HepG2 (cell line): ENCODE results near the gene FGD2. TPM values are rescaled to one million over a fixed set of nuclear protein-coding genes. Genes with fewer than 3 reads are reported as not detected.
A peak's percentile ranks its signal among the peaks of the same experiment; 100 is the strongest.
"Not testable (repeated sequence)": the region's sequence is repeated elsewhere in the genome, so short reads cannot be mapped to it uniquely, and the experiment has no call there.

Source experiments
- ATAC-seq: fragments of 200-7000 bp; cut with Tn5 transposase; 3 replicates; pipeline ENCODE4 v1.9.1; 2020; ENCODE audit warnings: mild to moderate bottlenecking, moderate library complexity
- BruUV-seq: library from RNA; stranded (reverse); fragments of 400-500 nt; replicated peaks from 2 replicates; lab custom pipeline; 2021; lab: Mats Ljungman, UMichigan
- CTCF ChIA-PET: fragments of 300-600 bp; formaldehyde crosslinking; extraction: SDS; loops from one replicate; lab custom pipeline; 2021; ENCODE audit warnings: low total read pairs, inconsistent platforms, low intra/inter-chr PET ratio; lab: Yijun Ruan, JAX
- POLR2A ChIA-PET: fragments of 350-600 bp; sonication (Branson Sonifier 250); formaldehyde crosslinking; loops from one replicate; lab custom pipeline; 2020; ENCODE audit warnings: antibody characterized with exemption, inconsistent platforms; lab: Yijun Ruan, JAX
- DNase-seq: peaks from one replicate; pipeline ENCODE4 v3.0.0-alpha.2; 2015; ENCODE audit warnings: low spot score
- FAIRE-seq: peaks from 3 replicates; lab custom pipeline; 2011; peaks lifted over from hg19 to GRCh38; lab: Jason Lieb, UNC
- H2AFZ ChIP-seq: one replicate; pipeline ENCODE4 v1.6.1; 2011; ENCODE audit warnings: low read length, inconsistent platforms
- H3K27ac ChIP-seq: fragments of 300-600 bp; 3 replicates; pipeline ENCODE4 v1.8.0; 2011; ENCODE audit warnings: mixed run types, mild to moderate bottlenecking, mixed read lengths, low read length, inconsistent platforms; ENCODE audit not compliant: insufficient read depth; ENCODE audit errors: extremely low read length
- H3K27me3 ChIP-seq, 2 experiments: fragments of 200-600 bp in 1 of 2; 2 replicates in 1 of 2; 3 replicates in 1 of 2; pipeline versions ENCODE4 v1.6.0 to v1.8.0; 2011; ENCODE audit warnings: low read length in 2 of 2, mild to moderate bottlenecking in 2 of 2, moderate library complexity in 2 of 2, inconsistent platforms in 1 of 2; ENCODE audit not compliant: insufficient read depth in 2 of 2, control insufficient read depth in 1 of 2
- H3K36me3 ChIP-seq, 2 experiments: fragments of 200-600 bp in 1 of 2; replicated peaks in 1 of 2; 2 replicates in 1 of 2; 3 replicates in 1 of 2; pipeline versions ENCODE4 v1.5.1 to v1.8.0; 2011; ENCODE audit warnings: low read length in 2 of 2, inconsistent platforms in 1 of 2; ENCODE audit not compliant: insufficient read depth in 2 of 2, control insufficient read depth in 1 of 2
- H3K4me1 ChIP-seq: 2 replicates; pipeline ENCODE4 v1.5.1; 2012; ENCODE audit warnings: low read length, inconsistent platforms; ENCODE audit not compliant: insufficient read depth
- H3K4me2 ChIP-seq: 2 replicates; pipeline ENCODE4 v1.6.0; 2011; ENCODE audit warnings: low read depth, low read length, inconsistent platforms
- H3K4me3 ChIP-seq, 3 experiments: fragments of 200-600 bp in 1 of 3; sonication (generic), shearing (Covaris generic) in 1 of 3; replicated peaks in 1 of 3; 2 replicates each; pipeline ENCODE4 v1.5.1; 2011 to 2016; ENCODE audit warnings: low read length in 3 of 3, inconsistent platforms in 2 of 3, low read depth in 2 of 3, mild to moderate bottlenecking in 2 of 3, control low read depth in 1 of 3, mixed read lengths in 1 of 3; ENCODE audit not compliant: insufficient read depth in 1 of 3
- H3K79me2 ChIP-seq: one replicate; pipeline ENCODE4 v1.6.1; 2011; ENCODE audit warnings: low read length, inconsistent platforms; ENCODE audit not compliant: insufficient read depth
- H3K9ac ChIP-seq: 2 replicates; pipeline ENCODE4 v1.6.0; 2011; ENCODE audit warnings: mild to moderate bottlenecking, low read depth, low read length, inconsistent platforms; ENCODE audit not compliant: insufficient read depth
- H3K9me3 ChIP-seq: 2 replicates; pipeline ENCODE4 v1.5.1; 2012; ENCODE audit warnings: mild to moderate bottlenecking, low read length
- H4K20me1 ChIP-seq: 2 replicates; pipeline ENCODE4 v1.6.0; 2011; ENCODE audit warnings: inconsistent platforms, mild to moderate bottlenecking, low read length, moderate library complexity; ENCODE audit not compliant: insufficient read depth
- GFI1 ChIP-seq: sonication (generic); formaldehyde crosslinking; IDR thresholded peaks from 2 replicates; pipeline ENCODE4 v1.5.0; 2020; ENCODE audit warnings: missing genetic modification reagents, mild to moderate bottlenecking, borderline replicate concordance
- IRF2 ChIP-seq: IDR thresholded peaks from 2 replicates; pipeline ENCODE4 v1.6.1; 2018; ENCODE audit warnings: missing genetic modification reagents, missing compliant biosample characterization
- SP140L ChIP-seq: sonication (generic); formaldehyde crosslinking; IDR thresholded peaks from 2 replicates; pipeline ENCODE4 v1.4.0; 2020; ENCODE audit warnings: missing genetic modification reagents, borderline replicate concordance
- ZNF275 ChIP-seq: sonication (generic); formaldehyde crosslinking; IDR thresholded peaks from 2 replicates; pipeline ENCODE4 v1.8.0; 2022; ENCODE audit warnings: missing genetic modification reagents, mild to moderate bottlenecking, inconsistent platforms, borderline replicate concordance
- ZNF619 ChIP-seq: sonication (generic); formaldehyde crosslinking; IDR thresholded peaks from 2 replicates; pipeline ENCODE4 v1.4.0; 2020; ENCODE audit warnings: mild to moderate bottlenecking, missing genetic modification reagents
- WGBS: methylation state at CpG from one replicate; pipeline ENCODE4 v1.1.6; 2017; ENCODE audit warnings: low lambda C conversion rate; 5-methylcytosine and 5-hydroxymethylcytosine counted together
- in situ Hi-C: cut with HindIII; loops from 2 replicates; pipeline ENCODE4 v1.10.0; 2017; ENCODE audit warnings: low pct_unique_long_range_greater_than_20kb; ENCODE audit not compliant: extremely low pct_ligation_motif_present
- intact Hi-C: fragments of 100-400 bp; cut with micrococcal nuclease; formaldehyde crosslinking; loops from one replicate; pipeline ENCODE4 v1.10.0; 2022; ENCODE audit not compliant: unreplicated experiment
- polyA plus RNA-seq, 8 experiments: library from polyadenylated mRNA; depleted of rRNA in 3 of 8; stranded (reverse) in 7 of 8; unstranded in 1 of 8; fragments of >200 nt; fragmentation: Illumina TruSeq in 4 of 8; extraction: Trizol in 4 of 8; gene quantifications; 2 replicates each; pipeline versions ENCODE4 v1.2.1 to v1.2.3, GENCODE V29; 2011 to 2016; ENCODE audit warnings: low read depth in 4 of 8, missing spikeins in 1 of 8, mixed read lengths in 1 of 8; ENCODE audit not compliant: insufficient read depth in 1 of 8
- total RNA-seq, 5 experiments: library from RNA; depleted of rRNA; stranded (reverse); fragments of >200 nt; fragmentation: Illumina TruSeq; extraction: Trizol; gene quantifications; 2 replicates each; pipeline ENCODE4 v1.2.3, GENCODE V29; 2016; ENCODE audit warnings: low read depth in 1 of 5

The FGD2 gene
- total and polyA plus RNA-seq, 2 of the 13 experiments (the other 11 are each of a cell fraction or from before 2014, with no cell fraction given): not detected

DNA sequence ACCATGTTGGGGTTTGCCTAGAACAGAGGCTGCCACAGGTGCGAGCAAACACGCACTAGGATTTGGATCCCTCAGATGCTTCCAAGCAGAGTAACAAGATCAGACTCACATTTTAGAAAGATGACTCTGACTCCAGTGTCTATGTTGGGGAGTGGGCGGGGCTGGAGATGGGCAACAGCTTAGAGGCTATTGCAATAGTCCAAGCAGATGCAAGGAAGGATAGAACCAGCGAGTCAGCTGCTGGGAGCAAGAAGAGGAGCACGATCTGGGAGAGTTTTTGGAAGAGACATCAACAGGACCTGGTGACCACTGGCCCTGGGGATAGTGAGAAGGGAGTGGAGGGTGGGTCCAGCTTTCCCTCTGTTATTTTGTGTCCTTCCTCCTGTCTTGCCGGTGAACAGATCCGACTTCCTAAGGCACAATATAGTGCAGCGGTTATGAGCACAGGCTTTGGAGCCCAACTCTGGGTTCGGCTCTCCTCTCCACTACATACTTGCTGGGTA, 52.7 kb downstream of the FGD2 start:
- Histone ChIP-seq H2AFZ (no peak overlapping the region), H3K9me3 (no peaks in the 10 kb centered on the region), H3K36me3 (no peaks in the 10 kb centered on the region), H4K20me1 (no peaks in the 10 kb centered on the region), H3K4me2 (no peak overlapping the region), H3K79me2 (no peaks in the 10 kb centered on the region), H3K4me1 (peaks cover 88% of the 10 kb centered on the region), H3K4me3 (no peak overlapping the region), H3K27me3 (no peaks in the 10 kb centered on the region), H3K9ac (no peak overlapping the region), H3K27ac (peak overlapping the region; percentile 47)
- no peak for DNase-seq
- no TSS peak for BruUV-seq
- 94% methylated on average over 9 of the region's 9 CpGs for WGBS
- no peak for ATAC-seq
- intact Hi-C loops (loop anchor here (5.0 kb wide), 1 partner anchor 69 kb away; no protein-coding TSS in a partner anchor), in situ Hi-C loops (no loop called here)
- no peak for FAIRE-seq
- POLR2A ChIA-PET: interaction anchor here (0.5 to 8.5 kb wide), 7 partner anchors 11 to 113 kb away, joined by 3 to 119 read pairs (median 23); partner anchors contain the start of gene PIM1
- TF ChIP-seq GFI1 (CRISPR knock-in tag) (no peak), IRF2 (CRISPR knock-in tag) (no peak), ZNF619 (CRISPR knock-in tag) (0 out of 2 replicates have a peak, but pooled peaks have one; percentile 16)
- CTCF ChIA-PET: interaction anchor here (2.6 kb wide), 1 partner anchor 113 kb away, joined by 41 read pairs; the partner anchor contains the start of gene PIM1

GRCh38 chr6:37058984-37059343, 53.5 kb downstream of the FGD2 start:
- H3K4me2 ChIP-seq: peak overlapping the region; percentile 82
- DNase-seq, H3K9ac ChIP-seq: not testable (repeated sequence)
- peaks cover 81% of the 10 kb centered on the region for H3K4me1 ChIP-seq
- TF ChIP-seq SP140L (CRISPR knock-in tag) (0 out of 2 replicates have a peak, but pooled peaks have one; percentile 6), ZNF275 (0 out of 2 replicates have a peak, but pooled peaks have one; percentile 3)
- TF ChIP-seq, all 625 proteins: peak for 2; not testable (repeated sequence) for 623
- 61% methylated on average over 5 of the region's 5 CpGs for WGBS
- in situ Hi-C loops, H3K27me3 ChIP-seq, H3K36me3 ChIP-seq, H3K9me3 ChIP-seq, H3K4me3 ChIP-seq, FAIRE-seq, ATAC-seq, H2AFZ ChIP-seq, H4K20me1 ChIP-seq, H3K79me2 ChIP-seq: not testable (repeated sequence)
- CTCF ChIA-PET: interaction anchor here (1.0 to 2.6 kb wide), 4 partner anchors 44 to 151 kb away, joined by 3 to 41 read pairs (median 6); partner anchors contain the start of gene PIM1
- intact Hi-C loops: loop anchor here (1.0 to 5.0 kb wide), 4 partner anchors 45 to 113 kb away; no protein-coding TSS in a partner anchor
- H3K27ac ChIP-seq: peak overlapping the region; percentile 97
- POLR2A ChIA-PET: interaction anchor here (0.9 to 8.5 kb wide), 15 partner anchors 8 to 113 kb away, joined by 3 to 119 read pairs (median 9); partner anchors contain the start of gene PIM1
- TSS peak; percentile 65 for BruUV-seq
